Measurements from ENCODE around the gene SLC37A1.
A peak's percentile ranks its signal among the peaks of the same experiment; 100 is the strongest.

Gene SLC37A1

GRCh38 chr21:42538479-42539275 lies 25.0 kb downstream of the SLC37A1 start:
- no peak overlapping the region for H3K4me3 Mint-ChIP-seq
- ATAC-seq (replicated peaks; ENCODE audit: extremely low read depth, poor library complexity, severe bottlenecking) = no peak
- H3K36me3 Mint-ChIP-seq (ENCODE audit: insufficient read depth) = peaks cover 22% of the 10 kb centered on the region
- H3K27me3 Mint-ChIP-seq = no peaks in the 10 kb centered on the region
- H3K9me3 Mint-ChIP-seq = no peaks in the 10 kb centered on the region
- DNase-seq (ENCODE audit: low spot score in 2 of 2) = no peak
- no peak overlapping the region for H3K27ac Mint-ChIP-seq (ENCODE audit: low read depth)
- H3K4me1 Mint-ChIP-seq = no peaks in the 10 kb centered on the region

DNA sequence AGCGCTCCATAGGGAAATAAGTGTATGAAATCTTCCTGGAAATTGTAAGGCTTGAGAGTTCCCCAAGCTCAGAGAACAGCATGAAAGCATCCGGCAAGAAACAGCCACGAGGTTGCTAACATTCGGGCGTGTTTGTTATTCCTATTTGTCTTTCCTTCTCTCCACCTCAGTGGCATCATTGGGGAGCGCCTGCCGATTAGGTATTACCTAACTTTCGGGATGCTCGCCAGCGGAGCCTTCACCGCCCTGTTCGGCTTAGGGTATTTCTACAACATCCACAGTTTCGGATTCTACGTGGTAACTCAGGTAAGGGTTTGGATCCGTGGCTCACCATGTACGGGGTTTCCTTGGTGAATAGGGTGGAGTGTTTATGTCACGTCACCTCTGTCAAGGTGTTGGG lies 25.7 kb downstream of the SLC37A1 start:
- no peak for ATAC-seq (replicated peaks; ENCODE audit: extremely low read depth, poor library complexity, severe bottlenecking)
- no peaks in the 10 kb centered on the region for H3K9me3 Mint-ChIP-seq
- H3K27ac Mint-ChIP-seq (ENCODE audit: low read depth) = no peak overlapping the region
- no peak overlapping the region for H3K4me3 Mint-ChIP-seq
- H3K4me1 Mint-ChIP-seq = no peaks in the 10 kb centered on the region
- peaks cover 26% of the 10 kb centered on the region for H3K36me3 Mint-ChIP-seq (ENCODE audit: insufficient read depth)
- DNase-seq (ENCODE audit: low spot score in 2 of 2) = no peak
- no peaks in the 10 kb centered on the region for H3K27me3 Mint-ChIP-seq

DNA sequence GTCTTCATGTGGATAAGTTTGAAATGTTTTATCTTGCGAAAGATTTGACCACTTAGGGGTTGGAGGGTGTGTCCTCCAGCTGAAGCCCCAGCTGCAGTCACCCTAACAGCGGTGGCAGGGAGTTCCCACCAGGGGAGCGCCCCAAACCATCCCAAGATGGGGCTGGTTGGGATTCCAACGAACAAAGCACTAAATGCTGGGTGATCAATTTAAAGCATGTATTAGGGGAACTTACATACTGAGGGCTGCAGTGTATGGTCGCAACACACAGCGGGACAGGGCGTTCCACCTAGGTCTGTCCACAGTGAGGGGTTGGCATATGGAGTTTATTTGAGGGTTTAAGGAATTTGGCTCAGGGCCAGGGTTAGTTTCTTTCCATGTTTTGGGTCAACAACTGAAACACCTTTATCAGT lies 26.3 kb downstream of the SLC37A1 start:
- Mint-ChIP-seq H3K36me3 (ENCODE audit: insufficient read depth) (peaks cover 26% of the 10 kb centered on the region), H3K27ac (ENCODE audit: low read depth) (peak overlapping the region; percentile 67), H3K9me3 (no peaks in the 10 kb centered on the region), H3K4me1 (no peaks in the 10 kb centered on the region), H3K27me3 (no peaks in the 10 kb centered on the region), H3K4me3 (no peak overlapping the region)
- ATAC-seq (replicated peaks; ENCODE audit: extremely low read depth, poor library complexity, severe bottlenecking) (no peak), DNase-seq (ENCODE audit: low spot score in 2 of 2) (no peak)

GRCh38 chr21:42540396-42540795 lies 26.7 kb downstream of the SLC37A1 start:
- ATAC-seq (replicated peaks; ENCODE audit: extremely low read depth, poor library complexity, severe bottlenecking) = no peak
- peak overlapping the region; percentile 67 for H3K27ac Mint-ChIP-seq (ENCODE audit: low read depth)
- no peaks in the 10 kb centered on the region for H3K9me3 Mint-ChIP-seq
- H3K27me3 Mint-ChIP-seq = no peaks in the 10 kb centered on the region
- DNase-seq (ENCODE audit: low spot score in 2 of 2) = no peak
- H3K36me3 Mint-ChIP-seq (ENCODE audit: insufficient read depth) = peaks cover 27% of the 10 kb centered on the region
- no peaks in the 10 kb centered on the region for H3K4me1 Mint-ChIP-seq
- no peak overlapping the region for H3K4me3 Mint-ChIP-seq

DNA sequence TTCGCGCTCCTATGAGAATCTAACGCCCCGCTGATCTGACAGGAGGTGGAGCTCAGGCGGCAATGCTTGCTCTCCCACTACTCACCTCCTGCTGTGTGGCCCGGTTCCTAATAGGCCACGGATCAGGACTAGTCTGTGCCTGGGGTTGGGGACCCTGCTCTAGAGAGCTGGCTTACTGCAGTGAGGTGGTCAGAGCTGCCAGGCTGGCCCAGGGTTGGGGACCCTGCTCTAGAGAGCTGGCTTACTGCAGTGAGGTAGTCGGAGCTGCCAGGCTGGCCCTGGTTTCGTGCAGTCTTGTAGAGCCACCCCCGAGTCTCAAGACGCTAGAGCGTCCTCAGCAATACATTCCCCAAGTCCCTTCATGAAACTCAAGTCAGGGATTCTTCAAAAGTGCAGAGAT lies 27.5 kb downstream of the SLC37A1 start:
- H3K36me3 Mint-ChIP-seq (ENCODE audit: insufficient read depth) = peaks cover 22% of the 10 kb centered on the region
- no peak overlapping the region for H3K27ac Mint-ChIP-seq (ENCODE audit: low read depth)
- H3K4me3 Mint-ChIP-seq = no peak overlapping the region
- no peaks in the 10 kb centered on the region for H3K9me3 Mint-ChIP-seq
- ATAC-seq (replicated peaks; ENCODE audit: extremely low read depth, poor library complexity, severe bottlenecking) (no peak), DNase-seq (ENCODE audit: low spot score in 2 of 2) (no peak)
- H3K27me3 Mint-ChIP-seq = no peaks in the 10 kb centered on the region
- H3K4me1 Mint-ChIP-seq = no peaks in the 10 kb centered on the region

GRCh38 chr21:42541618-42542017 lies 28.0 kb downstream of the SLC37A1 start:
- DNase-seq (ENCODE audit: low spot score in 2 of 2) (no peak), ATAC-seq (replicated peaks; ENCODE audit: extremely low read depth, poor library complexity, severe bottlenecking) (no peak)
- no peaks in the 10 kb centered on the region for H3K4me1 Mint-ChIP-seq
- no peak overlapping the region for H3K4me3 Mint-ChIP-seq
- H3K9me3 Mint-ChIP-seq = no peaks in the 10 kb centered on the region
- H3K27me3 Mint-ChIP-seq = no peaks in the 10 kb centered on the region
- H3K27ac Mint-ChIP-seq (ENCODE audit: low read depth) = no peak overlapping the region
- H3K36me3 Mint-ChIP-seq (ENCODE audit: insufficient read depth) = peaks cover 19% of the 10 kb centered on the region

GRCh38 chr21:42542196-42542595 lies 28.5 kb downstream of the SLC37A1 start:
- Mint-ChIP-seq H3K4me3 (no peak overlapping the region), H3K27ac (ENCODE audit: low read depth) (no peak overlapping the region), H3K36me3 (ENCODE audit: insufficient read depth) (peaks cover 21% of the 10 kb centered on the region), H3K4me1 (no peaks in the 10 kb centered on the region), H3K9me3 (no peaks in the 10 kb centered on the region), H3K27me3 (no peaks in the 10 kb centered on the region)
- ATAC-seq (replicated peaks; ENCODE audit: extremely low read depth, poor library complexity, severe bottlenecking) (no peak), DNase-seq (ENCODE audit: low spot score in 2 of 2) (no peak)

GRCh38 chr21:42542596-42542995 lies 28.9 kb downstream of the SLC37A1 start:
- ATAC-seq (replicated peaks; ENCODE audit: extremely low read depth, poor library complexity, severe bottlenecking) (no peak), DNase-seq (ENCODE audit: low spot score in 2 of 2) (no peak)
- Mint-ChIP-seq H3K4me3 (no peak overlapping the region), H3K9me3 (no peaks in the 10 kb centered on the region), H3K36me3 (ENCODE audit: insufficient read depth) (peaks cover 21% of the 10 kb centered on the region), H3K4me1 (no peaks in the 10 kb centered on the region), H3K27me3 (no peaks in the 10 kb centered on the region), H3K27ac (ENCODE audit: low read depth) (no peak overlapping the region)

- Mint-ChIP-seq H3K27ac (ENCODE audit: low read depth) (no peak overlapping the region), H3K4me3 (no peak overlapping the region), H3K4me1 (no peaks in the 10 kb centered on the region), H3K27me3 (no peaks in the 10 kb centered on the region), H3K9me3 (no peaks in the 10 kb centered on the region), H3K36me3 (ENCODE audit: insufficient read depth) (peaks cover 24% of the 10 kb centered on the region)
- ATAC-seq (replicated peaks; ENCODE audit: extremely low read depth, poor library complexity, severe bottlenecking) (no peak), DNase-seq (ENCODE audit: low spot score in 2 of 2) (no peak)
Observed at GRCh38 chr21:42543106-42543847, 29.6 kb downstream of the SLC37A1 start.

DNA sequence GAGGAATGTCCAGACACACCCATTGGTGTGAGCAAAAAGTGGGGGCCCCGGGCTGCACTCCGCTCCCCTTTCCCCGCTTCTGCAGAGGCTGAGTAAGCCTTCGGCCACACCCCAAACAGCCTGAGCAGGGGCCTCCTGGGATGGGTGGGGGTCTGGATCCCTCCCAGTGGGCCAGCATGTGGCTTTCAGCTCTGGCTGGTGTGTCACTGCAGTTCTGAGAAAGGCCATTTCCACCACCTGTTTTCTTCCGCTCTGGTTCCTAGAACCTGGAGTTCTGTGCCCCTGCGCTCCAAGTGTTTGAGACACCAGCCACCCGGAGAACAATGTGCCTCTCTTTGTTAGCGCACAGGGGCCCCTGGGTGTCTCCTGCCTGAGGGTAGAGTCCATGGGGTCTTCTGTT lies 30.9 kb downstream of the SLC37A1 start:
- Mint-ChIP-seq H3K9me3 (no peaks in the 10 kb centered on the region), H3K4me3 (no peak overlapping the region), H3K27me3 (no peaks in the 10 kb centered on the region), H3K27ac (ENCODE audit: low read depth) (no peak overlapping the region), H3K4me1 (no peaks in the 10 kb centered on the region), H3K36me3 (ENCODE audit: insufficient read depth) (peaks cover 26% of the 10 kb centered on the region)
- no peak for ATAC-seq (replicated peaks; ENCODE audit: extremely low read depth, poor library complexity, severe bottlenecking)
- no peak for DNase-seq (ENCODE audit: low spot score in 2 of 2)

GRCh38 chr21:42545317-42545716 lies 31.7 kb downstream of the SLC37A1 start:
- no peak overlapping the region for H3K4me3 Mint-ChIP-seq

GRCh38 chr21:42545745-42546144 lies 32.1 kb downstream of the SLC37A1 start:
- H3K27ac Mint-ChIP-seq (ENCODE audit: low read depth) = no peak overlapping the region
- DNase-seq (ENCODE audit: low spot score in 2 of 2) (no peak), ATAC-seq (replicated peaks; ENCODE audit: extremely low read depth, poor library complexity, severe bottlenecking) (no peak)
- peaks cover 27% of the 10 kb centered on the region for H3K36me3 Mint-ChIP-seq (ENCODE audit: insufficient read depth)
- no peaks in the 10 kb centered on the region for H3K4me1 Mint-ChIP-seq
- no peaks in the 10 kb centered on the region for H3K9me3 Mint-ChIP-seq
- no peaks in the 10 kb centered on the region for H3K27me3 Mint-ChIP-seq
- H3K4me3 Mint-ChIP-seq = no peak overlapping the region

More at GRCh38 chr21:42545317-42545716, 31.7 kb downstream of the SLC37A1 start:
- H3K4me1 Mint-ChIP-seq = no peaks in the 10 kb centered on the region
- no peak for DNase-seq (ENCODE audit: low spot score in 2 of 2)
- peak overlapping the region; percentile 29 for H3K27ac Mint-ChIP-seq (ENCODE audit: low read depth)
- peaks cover 28% of the 10 kb centered on the region for H3K36me3 Mint-ChIP-seq (ENCODE audit: insufficient read depth)
- ATAC-seq (replicated peaks; ENCODE audit: extremely low read depth, poor library complexity, severe bottlenecking) = no peak
- no peaks in the 10 kb centered on the region for H3K27me3 Mint-ChIP-seq
- H3K9me3 Mint-ChIP-seq = no peaks in the 10 kb centered on the region

DNA sequence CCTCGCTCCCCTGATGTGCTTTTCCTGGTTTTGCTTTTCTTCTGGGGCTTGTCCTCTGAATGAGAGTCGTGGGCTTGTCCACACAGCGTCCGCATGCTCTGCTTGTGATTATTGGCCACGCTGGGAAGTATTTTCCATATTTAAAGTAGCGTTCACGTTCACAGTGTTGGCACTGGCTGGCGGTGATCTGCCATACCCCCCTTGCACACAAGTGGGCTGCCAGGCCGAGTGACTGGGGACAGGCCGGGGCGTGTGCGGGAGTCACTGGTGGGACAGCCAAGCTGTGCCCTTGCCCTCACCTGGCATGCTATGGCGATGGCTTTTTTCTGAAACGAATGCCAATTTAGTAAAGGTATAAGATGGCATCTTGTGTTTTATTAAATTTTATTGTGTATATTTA lies 32.8 kb downstream of the SLC37A1 start:
- Mint-ChIP-seq H3K27ac (ENCODE audit: low read depth) (no peak overlapping the region), H3K36me3 (ENCODE audit: insufficient read depth) (peaks cover 26% of the 10 kb centered on the region), H3K4me3 (no peak overlapping the region), H3K4me1 (no peaks in the 10 kb centered on the region), H3K9me3 (no peaks in the 10 kb centered on the region), H3K27me3 (no peaks in the 10 kb centered on the region)
- ATAC-seq (replicated peaks; ENCODE audit: extremely low read depth, poor library complexity, severe bottlenecking) = no peak
- DNase-seq (ENCODE audit: low spot score in 2 of 2) = no peak
